ENCODE data around the gene RFWD3. TPM values are rescaled to one million over a fixed set of nuclear protein-coding genes. Genes with fewer than 3 reads are reported as not detected.
"Not testable (repeated sequence)": the region's sequence is repeated elsewhere in the genome, so short reads cannot be mapped to it uniquely, and the experiment has no call there.

RFWD3 gene
- total RNA-seq, 1 donor from 2014 or later: 8.8 TPM

DNA sequence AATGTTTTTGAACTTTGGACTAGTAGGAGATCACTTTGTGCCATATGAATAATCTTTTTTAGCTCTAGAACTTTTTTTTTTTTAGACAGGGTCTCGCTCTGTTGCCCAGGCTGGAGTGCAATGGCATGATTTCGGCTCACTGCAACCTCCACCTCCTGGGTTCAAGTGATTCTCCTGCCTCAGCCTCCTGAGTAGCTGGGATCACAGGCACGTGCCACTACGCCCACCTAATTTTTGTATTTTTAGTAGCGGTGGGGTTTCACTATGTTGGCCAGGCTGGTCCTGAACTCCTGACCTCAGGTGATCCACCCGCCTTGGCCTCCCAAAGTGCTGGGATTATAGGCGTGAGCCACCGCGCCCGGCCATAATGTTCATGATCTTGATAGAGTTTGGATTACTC, 2.2 kb upstream of the RFWD3 start:
- not testable (repeated sequence) for ATAC-seq; DNase-seq (ENCODE audit: low spot score)

DNA sequence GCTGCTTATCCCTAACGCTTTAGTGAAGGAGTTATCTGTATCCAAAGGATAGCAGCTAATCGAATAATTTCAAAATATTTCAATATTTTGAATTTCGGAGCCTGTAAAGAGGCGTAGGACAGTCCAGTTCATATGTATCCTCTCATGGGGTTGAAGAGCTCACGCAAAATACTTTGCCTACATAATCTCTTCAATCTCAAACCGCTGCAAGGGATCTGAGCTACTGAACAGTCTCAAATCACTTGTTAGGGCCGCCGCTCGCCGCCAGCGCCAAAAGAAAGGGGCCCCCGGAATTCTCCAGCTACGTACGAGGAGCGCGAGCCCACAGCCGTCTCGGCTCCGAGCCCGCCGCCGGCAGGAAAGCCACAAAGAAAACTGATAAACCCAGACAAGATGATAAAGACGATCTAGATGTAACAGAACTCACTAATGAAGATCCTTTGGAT, 601 bp upstream of the RFWD3 start:
- ATAC-seq: no peak

DNA sequence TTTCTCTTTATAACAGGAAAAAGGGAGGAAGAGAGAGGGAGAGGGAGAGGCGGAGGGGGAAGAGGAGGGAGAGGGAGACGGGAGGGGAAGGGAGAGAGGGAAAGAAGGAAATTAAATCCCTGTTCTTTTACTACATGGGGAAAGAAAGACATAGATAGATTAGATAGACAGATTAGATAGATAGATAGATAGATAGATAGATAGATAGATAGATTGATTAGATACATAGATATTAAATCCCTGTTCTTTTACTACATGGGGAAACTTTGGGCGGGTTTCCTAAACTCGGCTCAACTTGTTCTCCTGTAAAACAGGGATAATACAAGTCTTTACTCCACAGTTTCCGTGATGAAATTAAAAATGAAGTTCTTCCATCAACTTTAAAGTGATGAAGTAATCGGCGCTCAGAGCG, 661 bp downstream of the RFWD3 start:
- ATAC-seq (no peak), DNase-seq (ENCODE audit: low spot score) (no peak)

More for the DNA sequence above, 601 bp upstream of the RFWD3 start:
- DNase-seq (ENCODE audit: low spot score): no peak

DNA sequence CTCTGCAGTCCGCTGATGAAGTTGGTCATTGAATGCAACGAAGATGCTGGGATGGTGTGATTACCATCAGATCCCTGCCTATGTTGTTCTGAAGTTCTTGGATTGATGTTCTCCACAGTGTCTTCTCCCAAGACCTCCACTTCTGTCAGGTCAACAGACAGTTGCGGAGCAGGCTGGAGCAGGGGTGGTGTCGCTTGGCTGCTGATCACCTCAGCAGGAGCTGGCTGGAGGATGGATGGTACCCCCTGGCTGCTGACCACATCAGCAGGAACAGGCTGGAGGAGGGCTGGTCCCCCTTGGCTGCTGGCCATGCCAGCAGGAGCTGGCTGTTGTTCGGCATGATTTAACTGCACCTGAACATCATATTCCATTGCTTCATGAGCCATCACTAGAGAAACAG, 5.6 kb downstream of the RFWD3 start:
- no peak for DNase-seq (ENCODE audit: low spot score)
- no peak for ATAC-seq

DNA sequence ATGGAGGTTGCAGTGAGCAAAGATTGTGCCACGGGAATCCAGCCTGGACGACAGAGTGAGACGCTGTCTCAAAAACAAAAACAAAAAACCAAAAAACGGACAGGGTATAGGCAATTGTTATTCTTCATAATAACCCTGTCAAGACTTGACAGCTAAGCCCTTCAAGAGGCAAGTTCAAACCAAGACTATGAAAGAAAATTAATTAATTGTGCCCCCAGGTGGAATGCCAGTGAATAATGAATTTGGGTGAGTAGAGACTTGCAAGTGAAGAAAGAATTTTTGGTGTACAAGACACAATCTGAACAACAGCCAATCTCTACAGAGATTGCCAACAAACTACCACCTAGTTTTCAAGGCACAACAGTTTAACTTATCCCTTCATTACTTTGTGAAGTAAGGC, 6.3 kb downstream of the RFWD3 start:
- ATAC-seq (no peak), DNase-seq (ENCODE audit: low spot score) (no peak)

DNA sequence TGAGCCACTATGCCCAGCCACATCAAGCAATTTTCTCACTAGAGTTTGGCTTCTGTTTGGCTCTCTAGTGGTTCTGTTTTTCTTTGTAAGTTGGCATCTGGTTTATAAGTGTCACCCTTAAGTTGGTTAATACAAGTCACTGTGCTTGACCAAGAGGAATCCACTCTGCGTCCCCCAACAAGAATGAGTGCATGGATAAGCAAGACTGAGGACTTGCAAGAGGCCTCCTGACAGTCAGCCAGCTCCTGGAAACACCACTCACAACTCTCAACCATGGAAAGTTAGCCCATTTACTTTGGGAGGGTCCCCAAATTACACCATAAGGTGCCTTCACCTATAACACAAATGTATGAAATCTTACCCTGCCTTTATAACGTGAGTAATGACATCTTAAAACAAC, 7.6 kb downstream of the RFWD3 start:
- DNase-seq (ENCODE audit: low spot score) (no peak), ATAC-seq (no peak)

- DNase-seq (ENCODE audit: low spot score) (no peak), ATAC-seq (no peak)
Observed at GRCh38 chr16:74657870-74658642, 8.6 kb downstream of the RFWD3 start.

DNA sequence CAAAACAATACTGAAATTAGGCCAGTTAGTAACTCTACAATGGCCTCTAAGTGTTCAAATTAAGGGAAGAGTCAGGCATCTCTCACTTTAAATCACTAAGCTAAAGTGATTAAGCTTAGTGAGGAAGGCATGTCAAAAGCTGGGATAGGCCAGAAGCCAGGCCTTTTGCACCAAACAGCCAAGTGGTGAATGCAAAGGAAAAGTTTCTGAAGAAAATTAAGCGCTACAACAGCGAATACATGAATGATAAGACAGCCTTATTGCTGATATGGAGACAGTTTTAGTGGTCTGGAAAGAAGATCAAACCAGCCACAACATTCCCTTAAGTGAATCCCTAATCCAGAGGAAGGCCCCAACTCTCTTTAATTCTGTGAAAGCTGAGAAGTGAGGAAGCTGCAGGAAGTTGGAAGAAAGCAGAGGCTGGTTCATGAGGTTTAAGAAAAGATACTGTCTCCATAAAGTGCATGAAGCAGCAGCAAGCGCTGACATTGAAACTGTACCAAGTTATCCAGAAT, 12.1 kb downstream of the RFWD3 start:
- ATAC-seq (no peak), DNase-seq (ENCODE audit: low spot score) (no peak)

DNA sequence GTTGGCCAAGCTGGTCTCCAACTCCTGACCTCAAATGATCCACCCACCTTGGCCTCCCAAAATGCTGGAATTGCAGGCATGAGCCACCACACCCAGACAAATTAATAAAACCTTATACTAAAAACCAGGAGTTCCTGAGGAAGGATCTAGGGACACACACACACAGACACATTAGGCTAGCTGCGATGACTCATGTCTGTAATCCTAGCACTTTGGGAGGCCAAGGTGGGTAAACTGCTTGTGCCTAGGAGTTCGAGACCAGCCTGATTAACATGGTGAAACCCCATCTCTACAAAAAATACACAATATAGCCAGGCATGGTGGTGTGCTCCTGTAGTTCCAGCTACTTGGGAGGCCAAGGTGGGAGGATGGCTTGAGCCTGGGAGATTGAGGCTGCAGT, 13.8 kb downstream of the RFWD3 start:
- not testable (repeated sequence) for DNase-seq (ENCODE audit: low spot score); ATAC-seq

- no peak for DNase-seq (ENCODE audit: low spot score)
- no peak for ATAC-seq
Observed at GRCh38 chr16:74652249-74652648, 14.4 kb downstream of the RFWD3 start.

DNA sequence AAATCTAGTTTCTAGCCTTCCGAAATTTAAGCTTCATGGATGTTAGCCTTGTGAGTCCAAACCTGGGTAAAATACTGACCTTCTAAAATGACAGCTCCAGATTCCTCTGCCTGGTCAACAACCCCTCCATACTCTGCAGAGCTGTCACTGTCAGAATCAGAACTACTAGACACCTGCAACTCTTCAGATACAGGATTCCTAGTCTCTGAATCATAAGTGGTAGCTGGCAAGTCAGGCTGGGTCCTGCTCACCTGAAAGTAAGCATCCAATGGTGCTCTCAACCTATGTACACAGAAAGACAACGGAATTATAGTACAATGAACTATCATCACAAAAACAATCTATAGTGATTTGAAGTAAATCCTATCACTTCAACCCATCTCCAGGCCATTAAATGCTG, 14.8 kb downstream of the RFWD3 start:
- DNase-seq (ENCODE audit: low spot score) (no peak), ATAC-seq (no peak)

DNA sequence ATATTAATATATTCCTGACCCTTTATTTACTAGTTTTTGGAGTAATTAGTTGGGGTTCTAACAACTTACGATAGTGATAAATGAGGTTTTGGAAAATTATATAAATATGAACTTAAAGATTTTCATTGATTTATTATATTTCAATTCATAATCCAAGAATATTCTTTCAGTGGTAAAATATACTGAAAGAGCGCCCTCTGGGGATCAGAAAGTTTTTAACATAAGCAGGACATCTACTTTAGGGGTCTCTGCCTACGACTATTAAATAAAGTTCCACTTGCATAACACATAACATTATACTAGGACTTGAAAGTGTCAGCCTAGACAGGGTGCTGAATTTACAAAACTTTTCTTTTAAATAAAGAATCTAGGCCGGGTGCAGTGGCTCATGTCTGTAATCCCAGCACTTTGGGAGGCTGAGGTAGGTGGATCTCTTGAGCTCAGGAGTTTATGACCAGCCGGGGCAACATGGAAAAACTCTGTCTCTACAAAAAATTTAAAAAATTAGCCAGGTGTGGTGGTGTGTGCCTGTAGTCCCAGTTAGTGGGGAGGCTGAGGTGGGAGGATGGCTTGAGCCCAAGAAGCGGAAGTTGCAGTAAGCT, 15.6 kb downstream of the RFWD3 start:
- DNase-seq (ENCODE audit: low spot score): no peak
- ATAC-seq: peak; percentile 61

DNA sequence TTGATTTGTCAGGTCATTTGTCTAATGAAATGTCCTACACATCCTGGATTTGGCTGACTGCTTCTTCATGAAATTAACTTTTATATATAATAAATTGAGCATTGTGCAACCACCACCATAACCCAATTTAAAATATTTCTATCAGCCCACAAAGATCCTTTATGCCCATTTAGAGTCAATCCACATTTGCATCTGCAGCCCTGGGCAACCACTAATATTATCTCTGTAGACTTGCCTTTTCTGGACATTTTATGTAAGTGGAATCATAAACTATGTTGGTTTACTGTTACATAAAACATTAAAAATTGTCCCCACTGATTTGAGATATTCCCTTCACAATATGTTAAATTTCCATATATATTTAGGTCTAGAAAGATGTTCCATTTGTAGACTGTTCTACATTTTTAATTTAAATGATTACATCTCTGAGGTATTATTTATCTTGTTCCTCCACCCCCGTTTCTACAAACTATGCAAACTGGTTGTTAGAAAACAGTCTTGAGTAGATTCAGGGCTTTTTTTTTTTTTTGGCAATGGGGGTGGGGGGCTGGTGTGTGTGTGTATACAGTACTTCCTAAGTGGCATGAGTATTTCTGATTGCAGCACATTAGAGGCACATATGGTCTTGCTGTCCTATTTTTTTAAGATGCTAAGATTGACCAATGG, 16.7 kb downstream of the RFWD3 start:
- no peak for ATAC-seq
- no peak for DNase-seq (ENCODE audit: low spot score)

DNA sequence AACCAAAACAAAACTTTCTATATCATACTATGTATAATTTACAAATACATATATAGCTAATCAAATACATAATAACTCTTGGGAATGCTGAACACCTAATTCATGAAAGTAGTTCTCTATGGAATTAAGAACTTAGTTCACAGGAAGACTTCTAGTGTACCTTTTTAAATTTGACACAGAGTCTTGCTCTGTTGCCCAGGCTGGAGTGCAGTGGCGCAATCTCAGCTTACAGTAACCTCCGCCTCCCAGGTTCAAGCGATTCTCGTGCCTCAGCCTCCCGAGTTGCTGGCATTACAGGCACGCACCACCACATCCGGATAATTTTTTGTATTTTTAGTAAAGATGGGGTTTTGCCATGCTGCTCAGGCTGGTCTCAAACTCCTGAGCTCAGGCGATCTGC, 24.7 kb downstream of the RFWD3 start:
- ATAC-seq: no peak
- DNase-seq (ENCODE audit: low spot score): no peak

GRCh38 chr16:74637742-74638453, 28.8 kb downstream of the RFWD3 start:
- peak; percentile 70 for ATAC-seq
- DNase-seq (ENCODE audit: low spot score): peak; percentile 22

DNA sequence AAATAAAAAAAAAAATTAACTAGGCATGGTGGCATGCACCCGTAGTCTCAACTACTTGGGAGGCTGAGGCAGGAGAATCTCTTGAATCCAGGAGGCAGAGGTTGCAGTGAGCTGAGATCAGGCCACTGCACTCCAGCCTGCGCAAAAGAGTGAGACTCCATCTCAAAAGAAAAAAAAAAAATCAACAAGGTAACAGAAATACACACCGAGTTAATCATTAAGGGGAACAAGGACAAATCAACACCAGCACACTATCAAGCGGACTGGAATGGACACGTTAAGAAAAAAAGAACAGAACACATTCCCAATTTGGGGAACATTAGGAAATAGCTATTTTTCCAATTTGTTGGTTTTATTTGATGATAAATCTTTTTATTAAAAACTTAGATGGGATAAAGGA, 31.4 kb downstream of the RFWD3 start:
- peak; percentile 80 for ATAC-seq
- no peak for DNase-seq (ENCODE audit: low spot score)

- no peak for DNase-seq (ENCODE audit: low spot score)
- no peak for ATAC-seq
Observed at GRCh38 chr16:74633686-74634085, 33.0 kb downstream of the RFWD3 start.

- ATAC-seq (peak; percentile 87), DNase-seq (ENCODE audit: low spot score) (peak; percentile 96)
Observed at GRCh38 chr16:74627506-74628220, 39.0 kb downstream of the RFWD3 start.

GRCh38 chr16:74626741-74627416, 39.8 kb downstream of the RFWD3 start:
- DNase-seq (ENCODE audit: low spot score) (no peak), ATAC-seq (no peak)
